ENCODE measurements around the gene PSMF1.

Gene PSMF1

GRCh38 chr20:1150968-1151367 is 32.6 kb downstream of the PSMF1 start:
- Histone ChIP-seq H3K4me1 (ENCODE audit: insufficient read depth, low read length, severe bottlenecking) (no peaks in the 10 kb centered on the region), H3K79me2 (ENCODE audit: insufficient read depth, low read length) (no peaks in the 10 kb centered on the region), H3K9me2 (ENCODE audit: low read depth, low read length) (no peaks in the 10 kb centered on the region), H4K20me1 (ENCODE audit: insufficient read depth, low read length) (no peaks in the 10 kb centered on the region), H3K4me2 (ENCODE audit: low read length) (no peak overlapping the region), H3K4me3 (ENCODE audit: low read depth, low read length, poor library complexity, severe bottlenecking) (no peak overlapping the region), H3K9ac (ENCODE audit: low read length) (no peak overlapping the region), H3K27me3 (ENCODE audit: insufficient read depth, low read length) (no peaks in the 10 kb centered on the region), H3K9me3 (ENCODE audit: low read length) (no peaks in the 10 kb centered on the region), H3K27ac (ENCODE audit: low read depth, low read length, poor library complexity, severe bottlenecking) (no peak overlapping the region), H2AFZ (ENCODE audit: low read length) (no peak overlapping the region), H3F3A (ENCODE audit: insufficient read depth, low read length) (no peaks in the 10 kb centered on the region), H3K36me3 (ENCODE audit: insufficient read depth, low read length) (peaks cover 77% of the 10 kb centered on the region)
- no peak for TF ChIP-seq EZH2 (IDR thresholded peaks at IDR 0.05; ENCODE audit: borderline replicate concordance, low read length)
- no peak for TF ChIP-seq CTCF (IDR thresholded peaks at IDR 0.05; ENCODE audit: low read length)

- Histone ChIP-seq H3F3A (ENCODE audit: insufficient read depth, low read length) (no peaks in the 10 kb centered on the region), H3K4me2 (ENCODE audit: low read length) (no peak overlapping the region), H3K4me3 (ENCODE audit: low read depth, low read length, poor library complexity, severe bottlenecking) (no peak overlapping the region), H2AFZ (ENCODE audit: low read length) (no peak overlapping the region), H3K9me2 (ENCODE audit: low read depth, low read length) (no peaks in the 10 kb centered on the region), H3K36me3 (ENCODE audit: insufficient read depth, low read length) (peaks cover 62% of the 10 kb centered on the region), H3K79me2 (ENCODE audit: insufficient read depth, low read length) (no peaks in the 10 kb centered on the region), H4K20me1 (ENCODE audit: insufficient read depth, low read length) (no peaks in the 10 kb centered on the region), H3K9me3 (ENCODE audit: low read length) (0 out of 2 replicates have a peak, but pooled peaks cover 2% of the 10 kb centered on the region), H3K4me1 (ENCODE audit: insufficient read depth, low read length, severe bottlenecking) (no peaks in the 10 kb centered on the region), H3K27ac (ENCODE audit: low read depth, low read length, poor library complexity, severe bottlenecking) (no peak overlapping the region), H3K9ac (ENCODE audit: low read length) (no peak overlapping the region), H3K27me3 (ENCODE audit: insufficient read depth, low read length) (no peaks in the 10 kb centered on the region)
- TF ChIP-seq CTCF (IDR thresholded peaks at IDR 0.05; ENCODE audit: low read length) (no peak), EZH2 (IDR thresholded peaks at IDR 0.05; ENCODE audit: borderline replicate concordance, low read length) (no peak)
Observed at GRCh38 chr20:1154226-1154625, 35.8 kb downstream of the PSMF1 start.

GRCh38 chr20:1154691-1155090 is 36.3 kb downstream of the PSMF1 start:
- Histone ChIP-seq H3K9me3 (ENCODE audit: low read length) (0 out of 2 replicates have a peak, but pooled peaks cover 2% of the 10 kb centered on the region), H3K27ac (ENCODE audit: low read depth, low read length, poor library complexity, severe bottlenecking) (no peak overlapping the region), H2AFZ (ENCODE audit: low read length) (no peak overlapping the region), H3K4me3 (ENCODE audit: low read depth, low read length, poor library complexity, severe bottlenecking) (no peak overlapping the region), H3K36me3 (ENCODE audit: insufficient read depth, low read length) (peaks cover 62% of the 10 kb centered on the region), H3K4me1 (ENCODE audit: insufficient read depth, low read length, severe bottlenecking) (no peaks in the 10 kb centered on the region), H3K79me2 (ENCODE audit: insufficient read depth, low read length) (no peaks in the 10 kb centered on the region), H3K4me2 (ENCODE audit: low read length) (no peak overlapping the region), H3K9ac (ENCODE audit: low read length) (no peak overlapping the region), H3K27me3 (ENCODE audit: insufficient read depth, low read length) (no peaks in the 10 kb centered on the region), H3F3A (ENCODE audit: insufficient read depth, low read length) (no peaks in the 10 kb centered on the region), H4K20me1 (ENCODE audit: insufficient read depth, low read length) (no peaks in the 10 kb centered on the region), H3K9me2 (ENCODE audit: low read depth, low read length) (no peaks in the 10 kb centered on the region)
- no peak for TF ChIP-seq CTCF (IDR thresholded peaks at IDR 0.05; ENCODE audit: low read length)
- TF ChIP-seq EZH2 (IDR thresholded peaks at IDR 0.05; ENCODE audit: borderline replicate concordance, low read length): no peak

All from OCI-LY1 (cell line).